ENCODE measurements around the gene KRT80.

DNA sequence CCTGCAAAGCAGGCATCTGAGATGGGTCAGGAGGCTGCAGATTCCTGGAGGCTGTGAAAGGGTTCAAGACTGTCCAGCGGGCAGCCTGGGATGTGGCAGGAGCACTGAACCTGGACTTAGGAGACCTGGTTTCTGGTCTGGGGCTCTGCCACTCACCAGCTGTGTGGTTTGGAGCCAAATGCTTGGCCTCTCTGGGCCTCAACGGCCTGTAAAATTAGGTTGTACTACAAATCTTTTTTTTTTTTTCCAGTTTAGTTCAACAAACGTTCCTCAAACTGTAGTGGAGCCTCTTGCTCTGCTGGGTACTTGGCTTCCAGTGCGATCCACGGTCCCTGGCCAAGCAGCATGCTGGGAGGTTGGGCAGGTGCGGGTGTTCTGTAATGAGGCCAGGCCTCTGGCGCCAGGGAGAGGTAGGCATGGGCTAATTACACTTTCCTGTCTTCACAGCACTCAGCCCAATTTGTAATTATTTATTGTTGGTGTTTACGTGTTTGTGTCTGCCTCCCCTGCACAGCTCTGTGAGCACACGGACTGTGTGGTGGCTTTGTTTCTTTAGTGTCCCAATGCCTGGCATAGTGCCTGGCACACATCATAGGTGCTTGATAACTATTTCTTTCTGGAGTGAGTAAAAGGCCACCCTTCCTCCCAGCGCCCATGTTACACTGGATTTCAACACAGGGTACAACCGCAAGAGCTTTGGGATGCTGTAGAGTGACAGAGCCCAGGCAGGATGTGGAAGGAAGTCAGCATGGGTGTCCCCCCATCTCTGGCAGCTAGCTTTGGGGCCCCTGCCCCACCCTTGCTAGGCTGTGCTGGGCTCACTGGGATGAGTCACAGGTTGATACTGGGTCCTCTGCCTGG, 5.8 kb upstream of the KRT80 start:
- no peak for TF ChIP-seq REST (IDR thresholded peaks at IDR 0.05; ENCODE audit: insufficient replicate concordance, low read depth)
- no peak for TF ChIP-seq CTCF (IDR thresholded peaks at IDR 0.05; ENCODE audit: insufficient read depth, low read length)

Data from HL-60 (cell line).